Measurements from ENCODE around the gene LRP3. TPM values are rescaled to one million over a fixed set of nuclear protein-coding genes. Genes with fewer than 3 reads are reported as not detected.
"Not testable (repeated sequence)": the region's sequence is repeated elsewhere in the genome, so short reads cannot be mapped to it uniquely, and the experiment has no call there.

LRP3 gene
- polyA plus RNA-seq, 3 donors: 22.6 to 31.7 (median 27.3) TPM

DNA sequence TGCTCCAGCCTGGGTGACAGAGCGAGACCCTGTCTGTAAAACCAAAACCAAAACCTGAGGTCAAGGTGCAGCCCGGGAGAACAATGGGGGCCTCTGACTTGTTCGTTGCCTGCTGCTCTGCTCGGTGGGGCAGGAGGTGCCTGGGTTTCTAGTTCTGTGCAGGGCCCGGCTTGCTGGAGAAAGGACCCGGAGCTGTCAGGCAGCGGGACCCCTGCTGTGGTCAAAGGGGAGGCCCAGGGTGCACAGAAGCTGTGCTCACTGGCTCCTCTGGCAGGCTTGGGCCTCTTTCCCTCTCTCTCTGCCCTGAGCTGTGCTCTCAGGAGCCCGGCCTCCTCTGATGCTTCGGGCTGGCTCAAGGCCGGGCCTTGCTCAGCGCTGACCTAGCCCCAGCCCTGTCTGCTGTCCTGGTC lies 3.5 kb downstream of the LRP3 start:
- no peak for DNase-seq

DNA sequence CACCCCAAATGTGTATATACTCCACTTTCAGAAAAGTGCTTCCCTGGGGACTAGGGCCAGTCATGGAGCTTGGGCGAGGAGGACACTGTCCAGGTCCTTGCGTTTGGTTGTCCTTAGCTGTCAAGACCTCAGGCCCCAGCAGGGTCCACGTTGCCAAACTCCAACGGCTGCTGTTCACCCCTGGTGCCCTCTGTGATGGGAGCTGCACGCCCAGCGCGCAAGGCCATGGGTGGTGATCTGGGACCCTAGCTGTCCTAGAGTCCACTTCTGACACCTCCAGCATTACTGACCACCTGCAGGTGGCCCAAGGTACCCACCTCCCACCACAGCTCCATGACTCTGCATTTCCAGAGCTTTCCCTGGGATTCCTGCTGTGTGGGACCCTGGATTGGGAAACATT lies 4.0 kb downstream of the LRP3 start:
- DNase-seq: no peak

DNA sequence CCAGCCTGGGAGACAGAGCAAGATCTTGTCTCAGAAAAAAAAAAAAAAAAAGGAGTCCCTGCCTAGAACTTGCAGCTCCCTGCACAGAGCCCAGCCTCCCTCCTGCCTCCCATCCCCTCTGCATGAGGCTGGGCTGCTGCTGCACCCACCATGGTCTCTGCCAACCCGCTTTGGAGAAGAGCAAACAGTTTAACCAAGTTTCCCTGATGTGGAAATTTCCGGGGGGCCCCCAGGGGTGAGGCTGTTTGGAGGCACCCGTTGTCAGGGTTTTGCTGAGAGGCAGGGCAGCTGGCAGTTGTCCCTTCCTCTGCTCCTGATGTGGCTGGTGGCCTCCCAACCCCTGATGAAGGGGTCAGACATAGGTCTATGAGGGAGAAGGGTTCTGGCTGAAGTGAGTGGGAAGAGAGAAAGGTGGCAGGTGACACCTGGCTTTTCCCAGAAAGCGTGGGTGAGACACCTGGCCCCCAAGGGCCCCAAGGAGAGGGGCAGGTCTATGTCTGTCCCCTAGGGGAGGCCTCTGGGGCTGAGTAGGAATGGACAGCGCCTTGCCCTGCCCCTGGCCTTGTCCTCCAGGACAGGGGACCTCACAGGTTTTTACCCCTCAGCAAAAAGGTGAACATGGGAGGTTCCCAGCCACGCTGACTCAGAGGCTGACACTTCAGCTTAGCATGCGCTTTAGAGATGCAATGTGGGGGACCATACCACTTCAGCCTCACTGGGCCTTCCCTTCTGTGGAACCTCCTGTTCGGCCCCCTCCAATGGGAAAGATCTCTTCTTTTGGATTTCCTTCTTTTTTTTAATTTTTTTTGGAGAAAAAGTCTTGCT lies 5.5 kb downstream of the LRP3 start:
- no peak for DNase-seq

DNA sequence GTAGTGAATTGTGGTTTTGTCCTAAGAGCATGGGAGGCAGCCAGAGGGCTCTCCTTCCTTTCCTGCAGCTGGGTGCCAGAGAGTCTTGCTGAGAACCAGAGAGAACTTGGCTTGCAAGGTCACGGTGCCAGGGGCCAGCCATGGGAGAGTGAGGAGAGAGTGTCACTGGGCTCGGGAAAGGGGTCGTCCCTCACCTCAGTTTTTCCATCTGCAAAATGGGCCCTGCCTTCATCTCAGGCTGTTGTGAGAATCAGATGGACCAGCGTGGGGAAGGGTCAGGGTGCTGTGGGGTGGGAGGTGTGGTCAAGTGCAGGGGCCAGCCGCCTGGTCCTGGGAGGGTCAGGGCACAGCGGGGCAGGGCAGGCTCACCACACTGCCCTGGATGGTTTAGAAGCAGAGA lies 7.3 kb downstream of the LRP3 start:
- no peak for DNase-seq

DNA sequence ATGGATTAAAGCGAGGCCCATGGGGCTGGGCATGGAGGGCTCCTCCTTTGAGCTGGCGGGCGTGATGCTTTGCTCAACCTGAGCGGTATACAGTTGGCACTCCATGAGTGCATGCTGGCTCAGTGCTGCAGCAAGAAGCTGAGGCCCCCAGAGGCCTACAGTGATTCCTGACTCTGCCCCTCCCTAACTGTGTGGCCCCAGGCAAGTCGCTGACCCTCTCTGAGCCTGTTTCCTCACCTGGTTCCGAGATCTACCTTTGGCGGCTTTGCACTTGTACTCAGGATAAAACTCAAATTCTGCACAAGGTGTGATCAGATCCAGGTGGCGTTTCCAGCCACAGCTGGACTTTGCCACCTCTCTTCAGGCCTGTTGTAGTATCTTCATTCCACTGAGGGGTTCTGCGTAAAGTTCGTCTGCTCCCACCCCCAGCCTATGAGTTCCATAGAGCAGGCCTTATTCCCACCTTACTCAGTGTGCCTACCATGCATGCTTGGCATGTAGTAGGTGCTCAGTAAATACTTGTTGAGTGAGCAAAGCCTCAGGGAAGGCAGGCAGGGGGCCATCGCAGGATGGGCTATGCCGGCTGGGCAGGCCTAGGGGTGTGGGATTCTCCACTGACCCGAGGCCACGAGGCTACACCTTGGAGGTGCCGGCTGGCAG lies 7.9 kb downstream of the LRP3 start:
- DNase-seq: no peak

DNA sequence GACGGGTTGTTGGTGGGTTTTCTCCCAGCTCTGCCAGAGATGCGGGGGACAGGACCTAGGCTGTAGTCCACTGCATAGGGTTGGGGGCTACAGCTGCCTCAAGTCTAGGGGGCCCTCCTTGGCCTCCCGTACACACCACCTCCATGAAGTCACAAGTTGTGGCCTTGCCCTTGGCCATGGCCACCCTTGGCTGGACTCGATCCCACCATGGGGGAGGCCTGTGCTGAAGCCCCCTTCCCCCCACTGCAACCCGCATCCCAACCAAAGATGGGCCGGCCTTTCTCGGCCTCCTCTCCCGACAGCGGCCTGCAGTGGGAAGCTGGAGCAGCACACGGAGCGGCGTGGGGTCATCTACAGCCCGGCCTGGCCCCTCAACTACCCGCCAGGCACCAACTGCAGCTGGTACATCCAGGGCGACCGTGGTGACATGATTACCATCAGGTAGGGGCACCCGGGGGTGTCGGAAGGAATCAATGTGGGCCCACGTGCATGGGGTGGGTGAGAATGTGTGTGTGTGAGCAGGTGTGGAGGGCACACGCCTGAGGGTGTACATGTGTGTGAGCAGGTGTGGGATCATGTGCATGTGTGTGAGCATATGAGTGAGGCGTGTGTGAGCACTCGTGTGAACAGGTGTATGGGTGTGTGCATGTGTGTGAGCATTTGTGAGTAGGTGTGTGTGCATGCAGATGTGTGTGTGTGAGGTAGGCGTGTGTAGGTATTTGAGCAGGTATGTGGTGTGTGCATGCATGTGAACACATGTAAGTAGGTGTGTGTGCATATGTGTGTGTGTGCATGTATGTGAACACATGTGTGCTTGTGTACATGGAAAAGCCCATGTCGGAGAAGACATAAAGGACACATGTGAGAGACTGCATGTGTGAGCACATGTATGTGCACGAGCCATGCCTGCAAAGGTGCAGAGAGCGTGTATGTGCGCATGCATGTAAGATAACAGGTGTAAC lies 8.7 kb downstream of the LRP3 start:
- no peak for DNase-seq

DNA sequence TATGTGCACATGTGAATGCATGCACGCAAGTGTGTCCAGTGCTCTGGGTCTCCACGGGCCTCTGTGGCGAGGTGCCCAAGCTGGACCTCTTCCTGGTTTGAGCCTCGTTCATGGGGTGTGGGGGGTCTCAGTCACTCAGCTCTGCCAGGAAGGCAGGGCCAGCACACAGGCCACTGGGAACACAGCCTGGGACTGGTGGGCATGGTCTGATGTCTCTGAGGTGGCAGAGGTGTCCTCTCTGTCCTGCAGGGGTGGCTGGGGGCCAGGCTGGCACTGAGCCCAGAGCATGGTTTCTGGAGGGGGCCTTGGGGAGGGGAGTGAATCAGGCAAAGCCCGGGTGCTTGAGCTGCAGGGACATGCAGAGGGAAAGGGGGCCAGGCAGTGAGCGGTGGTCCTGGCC lies 9.4 kb downstream of the LRP3 start:
- DNase-seq: no peak

DNA sequence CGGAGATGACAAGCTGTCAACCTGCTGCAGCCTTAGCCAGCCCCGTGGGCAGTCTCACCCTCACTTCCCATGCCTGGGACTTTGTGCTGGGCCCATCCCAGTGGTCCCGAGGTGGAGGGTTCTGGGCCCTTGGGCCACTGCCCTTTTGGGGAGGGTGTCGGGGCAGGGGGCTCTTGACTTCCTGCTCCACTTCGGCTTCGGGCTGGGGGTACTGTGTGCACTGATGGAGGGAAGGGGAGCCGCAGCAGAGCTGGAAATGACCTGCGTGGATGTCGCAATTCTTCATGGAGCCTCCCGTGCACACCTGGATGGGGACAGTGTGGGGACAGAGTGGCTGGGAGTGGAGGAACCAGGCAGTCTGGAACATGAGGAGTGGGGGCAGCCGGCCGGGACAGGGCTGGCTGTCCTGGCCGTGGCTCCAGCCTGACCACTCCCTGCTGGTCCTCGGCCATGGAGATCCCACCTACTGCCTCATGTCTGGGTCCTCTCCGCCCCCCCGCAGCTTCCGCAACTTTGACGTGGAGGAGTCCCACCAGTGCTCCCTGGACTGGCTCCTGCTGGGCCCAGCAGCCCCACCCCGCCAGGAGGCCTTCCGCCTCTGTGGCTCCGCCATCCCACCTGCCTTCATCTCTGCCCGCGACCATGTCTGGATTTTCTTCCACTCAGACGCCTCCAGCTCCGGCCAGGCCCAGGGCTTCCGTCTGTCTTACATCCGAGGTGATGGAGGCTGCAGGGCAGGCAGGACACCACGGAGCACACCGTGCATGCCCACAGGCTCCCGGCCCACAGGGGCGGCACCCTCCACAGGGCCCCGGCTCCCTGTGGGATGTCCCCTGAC lies 10.2 kb downstream of the LRP3 start:
- DNase-seq: no peak

DNA sequence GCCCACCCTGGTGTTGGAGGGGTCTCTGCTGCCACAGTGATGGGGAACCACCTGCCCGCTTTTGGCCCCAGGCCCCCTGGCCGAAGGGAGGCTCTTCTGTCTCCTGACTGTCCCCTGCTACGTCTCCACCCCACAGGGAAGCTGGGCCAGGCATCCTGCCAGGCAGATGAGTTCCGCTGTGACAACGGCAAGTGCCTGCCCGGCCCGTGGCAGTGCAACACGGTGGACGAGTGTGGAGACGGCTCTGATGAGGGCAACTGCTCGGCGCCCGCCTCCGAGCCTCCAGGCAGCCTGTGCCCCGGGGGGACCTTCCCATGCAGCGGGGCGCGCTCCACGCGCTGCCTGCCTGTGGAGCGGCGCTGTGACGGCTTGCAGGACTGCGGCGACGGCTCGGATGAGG lies 11.0 kb downstream of the LRP3 start:
- DNase-seq: no peak

DNA sequence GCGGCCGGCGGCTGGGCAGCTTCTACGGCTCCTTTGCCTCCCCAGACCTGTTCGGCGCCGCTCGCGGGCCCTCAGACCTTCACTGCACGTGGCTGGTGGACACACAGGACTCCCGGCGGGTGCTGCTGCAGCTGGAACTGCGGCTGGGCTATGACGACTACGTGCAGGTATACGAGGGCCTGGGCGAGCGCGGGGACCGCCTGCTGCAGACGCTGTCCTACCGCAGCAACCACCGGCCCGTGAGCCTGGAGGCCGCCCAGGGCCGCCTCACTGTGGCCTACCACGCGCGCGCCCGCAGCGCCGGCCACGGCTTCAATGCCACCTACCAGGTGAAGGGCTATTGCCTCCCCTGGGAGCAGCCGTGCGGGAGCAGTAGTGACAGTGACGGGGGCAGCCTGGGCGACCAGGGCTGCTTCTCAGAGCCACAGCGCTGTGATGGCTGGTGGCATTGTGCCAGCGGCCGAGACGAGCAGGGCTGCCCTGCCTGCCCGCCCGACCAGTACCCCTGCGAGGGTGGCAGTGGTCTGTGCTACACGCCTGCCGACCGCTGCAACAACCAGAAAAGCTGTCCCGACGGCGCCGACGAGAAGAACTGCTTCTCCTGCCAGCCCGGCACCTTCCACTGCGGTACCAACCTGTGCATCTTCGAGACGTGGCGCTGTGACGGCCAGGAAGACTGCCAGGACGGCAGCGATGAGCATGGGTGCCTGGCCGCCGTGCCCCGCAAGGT lies 11.6 kb downstream of the LRP3 start:
- DNase-seq: no peak

DNA sequence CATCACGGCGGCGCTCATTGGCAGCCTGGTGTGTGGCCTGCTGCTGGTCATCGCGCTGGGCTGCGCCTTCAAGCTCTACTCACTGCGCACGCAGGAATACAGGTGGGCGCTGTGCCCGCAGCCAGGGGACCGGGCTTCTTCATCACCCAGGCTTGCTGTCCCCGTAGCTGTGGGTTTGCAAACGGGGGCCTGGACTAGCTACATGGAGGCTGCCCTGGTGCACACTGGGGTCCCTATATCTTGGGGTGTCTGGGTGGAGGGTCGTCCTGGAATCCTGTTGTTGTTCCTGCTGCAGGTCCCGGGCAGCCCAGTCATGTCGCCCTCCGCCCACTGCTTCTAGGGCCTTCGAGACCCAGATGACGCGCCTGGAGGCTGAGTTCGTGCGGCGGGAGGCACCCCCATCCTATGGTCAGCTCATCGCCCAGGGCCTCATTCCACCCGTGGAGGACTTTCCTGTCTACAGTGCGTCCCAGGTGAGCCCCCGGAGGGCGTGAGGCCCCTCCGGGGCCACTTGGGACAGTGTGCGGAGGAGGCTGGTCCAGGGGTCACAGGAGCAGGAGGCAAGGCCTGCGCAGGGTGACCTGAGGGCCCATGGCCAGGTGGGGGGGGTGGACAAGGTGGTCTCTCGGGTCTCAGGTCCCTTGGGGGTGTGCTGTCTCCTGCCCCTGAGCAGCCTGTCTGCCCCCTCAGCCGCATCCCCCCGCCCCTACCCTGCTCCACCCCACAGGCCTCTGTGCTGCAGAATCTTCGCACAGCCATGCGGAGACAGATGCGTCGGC lies 12.3 kb downstream of the LRP3 start:
- no peak for DNase-seq

DNA sequence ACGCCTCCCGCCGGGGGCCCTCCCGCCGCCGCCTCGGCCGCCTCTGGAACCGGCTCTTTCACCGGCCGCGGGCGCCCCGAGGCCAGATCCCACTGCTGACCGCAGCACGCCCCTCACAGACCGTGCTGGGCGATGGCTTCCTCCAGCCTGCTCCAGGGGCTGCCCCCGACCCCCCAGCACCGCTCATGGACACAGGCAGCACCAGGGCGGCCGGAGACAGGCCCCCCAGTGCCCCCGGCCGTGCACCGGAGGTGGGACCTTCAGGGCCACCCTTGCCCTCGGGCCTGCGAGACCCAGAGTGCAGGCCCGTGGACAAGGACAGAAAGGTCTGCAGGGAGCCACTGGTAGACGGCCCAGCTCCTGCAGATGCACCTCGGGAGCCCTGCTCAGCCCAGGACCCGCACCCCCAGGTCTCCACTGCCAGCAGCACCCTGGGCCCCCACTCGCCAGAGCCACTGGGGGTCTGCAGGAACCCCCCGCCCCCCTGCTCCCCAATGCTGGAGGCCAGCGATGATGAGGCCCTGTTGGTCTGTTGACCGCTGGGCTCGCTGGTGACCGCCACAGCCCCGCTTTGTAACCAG lies 13.0 kb downstream of the LRP3 start:
- DNase-seq: no peak

DNA sequence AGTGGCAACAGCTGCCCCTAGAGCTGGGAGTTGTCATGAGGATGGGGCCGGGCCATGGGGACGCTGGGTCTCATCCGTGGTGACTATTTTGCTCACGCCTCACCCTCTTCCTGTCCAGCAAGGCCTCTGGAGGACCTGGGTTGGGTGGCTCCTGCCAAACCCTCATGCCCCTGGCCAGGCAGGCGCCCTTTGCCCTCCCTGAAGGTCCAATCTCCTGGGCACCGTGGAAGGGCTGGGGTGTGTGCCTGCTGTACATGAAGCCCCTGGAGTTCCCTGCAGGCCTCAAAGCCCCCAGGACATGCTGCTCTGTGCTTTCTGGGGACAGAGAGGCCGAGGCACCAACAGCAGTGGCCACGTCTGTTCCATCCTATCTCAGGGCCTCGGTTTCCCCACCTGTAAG lies 13.8 kb downstream of the LRP3 start:
- DNase-seq: no peak

DNA sequence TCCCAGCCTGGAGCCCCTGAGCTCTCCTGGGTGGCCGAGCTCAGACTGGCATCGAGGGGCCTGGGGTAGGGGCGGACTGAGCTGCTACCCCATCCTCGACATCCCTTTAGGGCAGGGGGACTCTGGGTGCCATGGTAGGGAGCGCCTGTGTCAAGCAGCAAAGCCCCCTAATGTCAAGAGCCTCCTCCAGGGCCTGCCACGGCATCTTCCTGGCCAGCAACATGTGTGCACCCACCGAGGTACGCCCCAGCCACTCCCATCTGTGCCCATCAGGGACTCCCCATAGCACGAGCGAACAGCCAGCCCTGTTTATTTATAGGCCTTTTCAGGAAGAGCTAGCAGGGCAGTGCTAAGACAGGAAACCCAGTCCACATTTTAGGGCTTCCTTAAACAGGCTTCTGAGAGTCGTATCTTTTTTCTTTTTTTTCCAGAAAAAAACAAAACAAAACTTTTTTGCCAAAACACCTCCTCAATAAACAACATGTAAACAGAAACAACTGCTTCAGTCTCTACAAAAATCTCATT lies 14.3 kb downstream of the LRP3 start:
- DNase-seq: no peak

DNA sequence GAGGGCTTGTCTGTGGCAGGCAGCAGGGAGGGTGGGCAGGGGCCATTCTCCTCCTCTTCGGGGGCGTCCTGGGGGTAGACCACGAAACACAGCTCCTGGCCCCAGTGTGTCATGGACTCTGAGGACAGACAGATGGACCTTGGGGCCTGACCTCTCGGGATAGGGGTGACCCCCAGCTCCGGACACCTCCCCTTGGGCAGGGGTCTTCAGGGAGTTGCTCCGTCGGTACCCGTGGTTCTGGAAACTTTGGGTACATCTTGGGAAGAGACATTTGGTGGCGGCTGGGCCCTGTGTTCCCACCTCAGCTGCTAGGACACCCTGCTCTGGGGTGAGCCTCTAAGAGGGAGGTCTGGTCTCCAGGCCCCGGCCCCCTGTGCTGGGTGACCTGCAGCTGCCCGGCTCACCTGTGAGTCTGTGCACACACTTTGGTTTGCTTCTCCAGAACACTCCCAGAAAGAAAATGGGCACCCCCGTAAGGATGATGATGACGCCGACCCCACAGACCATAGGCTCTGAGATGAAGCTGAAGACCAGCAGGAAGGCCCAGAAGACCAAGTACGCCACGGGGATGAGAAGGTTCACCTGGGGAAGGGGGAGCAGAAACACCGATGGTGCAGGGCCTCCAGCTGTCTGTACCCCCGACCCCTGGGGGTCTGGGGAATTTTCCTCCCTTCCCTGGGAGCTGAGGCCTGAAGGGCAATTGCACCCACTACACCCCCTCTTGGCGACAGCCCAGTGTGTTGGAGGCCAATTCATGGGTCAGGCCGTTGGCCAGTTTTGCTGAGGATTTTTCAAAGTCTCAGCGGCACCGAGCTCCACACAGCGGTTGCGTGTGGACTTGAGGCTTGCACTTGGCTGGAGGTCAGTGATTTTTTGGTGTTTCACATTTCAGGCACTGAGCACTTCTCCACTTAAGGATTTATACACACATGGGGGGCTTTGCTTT lies 15.0 kb downstream of the LRP3 start:
- DNase-seq: no peak

DNA sequence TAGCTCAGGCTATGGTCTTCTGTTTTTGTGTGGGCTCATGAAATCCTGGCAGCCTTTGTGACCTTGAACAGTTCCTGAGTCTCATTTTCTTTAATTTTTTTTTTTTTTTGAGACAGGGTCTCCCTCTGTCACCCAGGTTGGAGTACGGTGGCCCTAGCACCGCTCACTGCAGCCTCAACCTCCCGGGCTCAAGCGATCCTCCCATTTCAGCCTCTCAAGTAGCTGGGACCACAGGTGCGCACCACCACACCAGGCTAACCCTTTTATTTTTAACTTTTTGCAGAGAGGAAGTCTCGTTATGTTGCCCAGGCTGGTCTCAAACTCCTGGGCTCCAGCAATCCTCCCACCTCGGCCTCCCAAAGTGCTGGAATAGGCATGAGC lies 15.7 kb downstream of the LRP3 start:
- not testable (repeated sequence) for DNase-seq

DNA sequence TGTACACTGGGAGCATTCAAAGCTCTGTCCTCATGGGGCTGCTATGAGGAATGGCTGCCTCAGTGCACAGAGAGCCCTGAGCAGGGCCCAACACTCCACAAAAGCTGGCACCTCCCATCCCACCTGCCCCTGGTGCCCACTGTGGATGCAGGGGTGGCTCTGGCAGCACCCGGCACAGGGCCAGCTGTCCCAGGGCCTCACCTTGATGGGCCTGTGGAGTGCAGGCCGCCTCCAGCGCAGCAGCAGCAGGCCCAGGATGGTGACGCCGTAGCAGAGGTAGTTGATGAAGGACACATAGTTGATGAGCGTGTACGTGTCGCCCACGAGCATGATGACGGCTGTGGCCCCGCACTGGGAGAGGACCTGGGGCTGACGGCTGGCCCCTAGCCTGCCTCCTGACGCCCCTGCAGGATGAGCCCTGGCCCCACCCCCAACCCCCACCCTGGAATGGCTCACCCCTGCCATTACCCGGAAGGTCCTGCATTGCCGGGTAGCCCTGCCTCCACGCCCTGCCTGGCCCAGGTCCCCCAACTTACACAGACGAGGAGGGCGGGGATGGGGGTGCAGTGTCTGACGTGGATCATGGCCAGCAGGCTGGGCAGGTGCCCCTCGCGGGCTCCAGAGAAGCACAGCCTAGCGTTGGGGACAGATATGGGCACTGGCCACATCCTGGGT lies 16.3 kb downstream of the LRP3 start:
- DNase-seq: no peak

All from renal pelvis (tissue), 4 donors.